GM12873 (cell line): ENCODE data around the gene BRSK1.

ENCODE experiments used
- TF ChIP-seq, protein P1 (sequence below): IDR thresholded peaks from 2 replicates; pipeline ENCODE4 v1.5.1; 2012; ENCODE audit warnings: low read depth, mild to moderate bottlenecking, moderate library complexity, low read length, control low read depth; ENCODE audit not compliant: insufficient read depth; ENCODE audit errors: missing control alignments

The BRSK1 gene

DNA sequence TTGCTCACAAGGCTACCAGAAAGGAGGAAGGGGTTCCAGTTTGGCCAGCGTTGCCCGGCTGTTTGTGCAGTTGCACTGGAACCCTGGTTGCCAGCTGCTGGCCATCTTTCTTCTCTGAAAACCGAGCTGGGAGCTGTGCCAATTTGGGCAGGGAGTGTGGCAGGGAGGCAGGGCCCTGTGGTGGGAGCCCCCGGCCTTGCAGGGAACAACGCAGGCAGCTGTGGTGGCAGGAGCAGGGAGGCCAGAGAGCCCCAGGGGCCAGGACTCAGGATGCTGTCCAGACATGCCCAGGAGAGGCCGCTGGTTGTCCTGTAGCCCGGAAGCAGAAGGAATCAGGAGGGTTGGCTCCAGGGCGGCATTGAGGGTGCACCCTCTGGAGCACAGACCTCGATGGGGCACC is 60.6 kb downstream of the BRSK1 start:
- TF ChIP-seq, protein P1, sequence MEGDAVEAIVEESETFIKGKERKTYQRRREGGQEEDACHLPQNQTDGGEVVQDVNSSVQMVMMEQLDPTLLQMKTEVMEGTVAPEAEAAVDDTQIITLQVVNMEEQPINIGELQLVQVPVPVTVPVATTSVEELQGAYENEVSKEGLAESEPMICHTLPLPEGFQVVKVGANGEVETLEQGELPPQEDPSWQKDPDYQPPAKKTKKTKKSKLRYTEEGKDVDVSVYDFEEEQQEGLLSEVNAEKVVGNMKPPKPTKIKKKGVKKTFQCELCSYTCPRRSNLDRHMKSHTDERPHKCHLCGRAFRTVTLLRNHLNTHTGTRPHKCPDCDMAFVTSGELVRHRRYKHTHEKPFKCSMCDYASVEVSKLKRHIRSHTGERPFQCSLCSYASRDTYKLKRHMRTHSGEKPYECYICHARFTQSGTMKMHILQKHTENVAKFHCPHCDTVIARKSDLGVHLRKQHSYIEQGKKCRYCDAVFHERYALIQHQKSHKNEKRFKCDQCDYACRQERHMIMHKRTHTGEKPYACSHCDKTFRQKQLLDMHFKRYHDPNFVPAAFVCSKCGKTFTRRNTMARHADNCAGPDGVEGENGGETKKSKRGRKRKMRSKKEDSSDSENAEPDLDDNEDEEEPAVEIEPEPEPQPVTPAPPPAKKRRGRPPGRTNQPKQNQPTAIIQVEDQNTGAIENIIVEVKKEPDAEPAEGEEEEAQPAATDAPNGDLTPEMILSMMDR: no peak

DNA sequence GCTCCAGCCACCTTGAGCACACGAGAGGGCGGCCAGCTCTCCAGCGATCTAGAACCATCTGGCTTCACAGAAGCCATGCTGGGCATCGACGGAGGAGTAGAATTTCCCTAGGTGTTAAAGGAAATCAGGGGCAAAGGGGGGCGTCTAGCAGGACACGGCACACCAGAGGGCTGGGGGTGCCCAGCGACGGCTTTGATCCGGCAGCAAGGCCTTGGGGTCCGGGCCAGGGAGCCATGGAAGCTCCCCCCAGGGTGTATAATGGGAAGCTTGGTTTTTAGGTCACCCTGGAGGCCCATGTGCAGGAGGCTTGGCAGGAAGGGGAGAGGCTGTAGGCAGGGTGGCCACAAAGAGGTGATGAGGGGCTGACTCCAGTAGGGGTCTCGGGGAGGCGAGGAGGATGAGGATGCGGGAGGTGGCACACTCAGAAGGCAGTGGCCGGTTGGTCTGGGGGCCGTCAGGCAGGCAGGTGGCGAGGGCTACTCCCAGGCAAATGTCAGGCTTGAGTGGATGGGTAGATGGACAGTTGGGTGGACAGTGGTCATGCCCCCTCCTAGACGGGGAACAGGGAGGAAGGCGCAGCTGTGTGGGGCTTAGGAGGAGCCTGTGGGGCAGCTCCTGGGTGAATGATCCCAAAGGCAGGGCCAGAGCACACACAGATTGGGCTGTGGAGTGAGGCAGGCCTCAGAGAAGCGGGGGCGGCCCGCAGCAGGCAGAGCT is 61.5 kb downstream of the BRSK1 start:
- TF ChIP-seq, protein P1: no peak

DNA sequence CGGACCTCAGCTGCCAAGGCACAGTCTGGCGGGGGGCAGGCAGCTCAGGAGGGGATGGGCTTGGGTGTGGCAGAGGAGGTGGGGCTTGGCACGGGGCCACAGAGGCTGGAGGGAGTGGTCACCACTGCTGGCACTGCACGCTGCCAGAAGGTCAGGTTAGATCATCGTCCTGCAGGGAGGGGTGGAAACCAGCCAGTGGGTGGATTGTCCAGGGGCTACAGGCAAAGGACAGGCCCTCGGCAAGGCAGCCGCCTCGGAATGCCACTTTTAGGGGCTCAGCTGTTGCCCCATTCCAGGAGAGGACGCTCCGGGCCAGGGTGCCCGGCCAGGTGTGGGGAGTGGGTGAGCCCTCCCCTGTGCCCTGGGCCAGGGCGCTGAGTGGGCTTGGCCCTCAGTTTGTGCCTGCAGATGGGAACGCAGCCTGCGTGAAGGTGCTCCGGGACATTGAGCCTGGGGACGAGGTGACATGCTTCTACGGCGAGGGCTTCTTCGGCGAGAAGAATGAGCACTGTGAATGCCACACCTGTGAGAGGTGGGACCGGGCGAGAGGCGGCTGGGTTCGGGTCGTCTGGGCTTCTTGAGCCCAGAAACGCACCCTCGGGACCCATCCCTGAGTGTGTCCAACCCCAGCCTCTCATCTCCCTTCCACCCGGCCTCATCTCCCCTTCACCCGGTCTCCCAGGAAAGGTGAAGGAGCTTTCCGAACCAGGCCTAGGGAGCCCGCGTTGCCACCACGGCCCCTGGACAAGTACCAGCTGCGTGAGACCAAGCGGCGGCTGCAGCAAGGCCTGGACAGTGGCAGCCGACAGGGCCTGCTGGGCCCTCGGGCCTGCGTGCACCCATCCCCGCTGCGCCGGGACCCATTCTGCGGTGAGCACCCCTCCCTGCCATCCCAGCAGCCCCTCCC is 62.3 kb downstream of the BRSK1 start:
- TF ChIP-seq, protein P1: no peak

DNA sequence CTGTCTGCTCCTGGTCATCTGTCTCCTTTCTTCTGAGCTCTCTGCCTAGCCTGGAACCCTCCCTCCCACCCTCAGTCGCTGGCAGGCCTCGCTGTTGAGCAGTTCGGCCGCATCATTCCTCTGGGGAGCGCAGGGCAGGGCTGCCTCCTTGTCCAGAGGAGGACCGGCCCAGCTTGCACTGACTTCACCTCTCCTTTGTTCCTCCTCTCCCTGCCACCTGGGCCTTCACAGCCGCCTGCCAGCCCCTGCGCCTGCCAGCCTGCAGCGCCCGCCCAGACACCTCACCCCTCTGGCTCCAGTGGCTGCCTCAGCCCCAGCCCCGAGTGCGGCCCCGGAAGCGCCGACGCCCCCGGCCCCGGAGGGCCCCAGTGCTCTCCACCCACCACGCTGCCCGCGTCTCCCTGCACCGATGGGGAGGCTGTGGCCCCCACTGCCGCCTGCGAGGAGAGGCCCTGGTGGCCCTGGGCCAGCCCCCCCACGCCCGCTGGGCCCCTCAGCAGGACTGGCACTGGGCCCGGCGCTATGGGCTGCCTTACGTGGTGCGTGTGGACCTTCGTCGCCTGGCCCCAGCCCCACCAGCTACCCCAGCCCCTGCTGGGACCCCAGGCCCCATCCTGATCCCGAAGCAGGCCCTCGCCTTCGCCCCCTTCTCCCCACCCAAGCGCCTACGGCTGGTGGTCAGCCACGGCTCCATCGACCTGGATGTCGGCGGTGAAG is 63.1 kb downstream of the BRSK1 start:
- TF ChIP-seq, protein P1: no peak

DNA sequence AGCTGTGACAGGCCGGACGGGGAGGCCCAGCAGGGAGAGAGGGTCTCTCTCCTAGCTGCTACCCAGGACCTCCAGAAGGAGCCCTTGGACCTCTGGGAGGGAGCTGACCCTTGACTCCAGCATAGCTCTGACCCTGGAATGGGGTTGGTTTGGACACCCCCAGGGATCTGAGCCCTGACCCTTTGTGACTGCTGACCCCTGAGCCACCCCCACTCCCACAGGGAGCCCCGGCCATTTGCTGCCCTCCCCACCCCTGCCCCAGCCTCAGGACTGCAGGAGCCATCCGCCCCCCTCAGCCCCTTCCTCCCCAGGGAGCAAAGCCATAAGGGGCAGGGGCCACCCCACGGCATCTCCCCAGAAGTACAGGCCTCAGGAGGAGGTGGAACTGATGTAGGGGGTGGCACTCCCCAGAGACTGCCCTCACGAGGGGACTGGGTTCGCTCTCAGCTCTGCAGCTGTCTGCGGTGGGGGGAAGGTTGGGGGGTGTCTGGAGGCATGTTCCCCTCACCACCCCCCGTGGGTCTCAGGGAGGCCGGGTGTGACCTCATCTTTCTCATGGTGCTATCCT is 63.7 kb downstream of the BRSK1 start:
- TF ChIP-seq, protein P1: no peak

DNA sequence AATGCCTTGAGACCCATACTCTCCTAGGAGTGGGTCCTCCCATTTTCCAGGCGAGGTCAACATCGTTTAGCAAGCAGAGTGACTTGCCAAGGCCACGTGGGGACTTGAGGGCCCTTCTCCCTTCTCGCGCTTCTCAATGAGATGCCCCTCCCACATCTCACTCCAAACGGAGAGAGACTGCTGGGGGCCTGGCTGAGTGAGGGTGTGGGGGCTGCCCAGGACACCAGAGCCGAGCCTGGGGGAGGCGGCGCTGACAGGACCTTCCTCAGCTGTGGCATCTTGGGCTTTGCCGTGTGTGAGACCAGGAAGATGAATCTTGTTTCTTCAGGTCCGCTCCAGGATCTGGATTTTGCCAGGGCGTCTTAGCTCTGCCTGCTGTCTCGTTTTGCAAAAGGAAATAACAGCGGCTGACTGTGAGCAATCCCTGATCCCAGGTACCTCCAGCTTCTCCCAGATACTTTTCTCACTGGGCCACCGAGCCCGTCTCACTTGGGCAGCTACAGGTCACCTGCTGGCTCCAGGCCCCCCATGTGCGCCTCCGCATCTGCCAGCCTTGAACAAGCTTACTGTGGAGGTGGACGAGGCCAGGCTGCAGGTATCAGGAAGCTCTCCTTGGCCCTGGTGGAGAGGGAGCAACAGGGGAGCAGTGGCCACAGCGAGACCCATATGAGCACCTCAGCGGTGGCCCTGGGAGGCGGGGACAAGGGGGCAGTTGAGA is 64.7 kb downstream of the BRSK1 start:
- TF ChIP-seq, protein P1: no peak
